ENCODE data around the gene LDLRAD4.

Gene LDLRAD4

DNA sequence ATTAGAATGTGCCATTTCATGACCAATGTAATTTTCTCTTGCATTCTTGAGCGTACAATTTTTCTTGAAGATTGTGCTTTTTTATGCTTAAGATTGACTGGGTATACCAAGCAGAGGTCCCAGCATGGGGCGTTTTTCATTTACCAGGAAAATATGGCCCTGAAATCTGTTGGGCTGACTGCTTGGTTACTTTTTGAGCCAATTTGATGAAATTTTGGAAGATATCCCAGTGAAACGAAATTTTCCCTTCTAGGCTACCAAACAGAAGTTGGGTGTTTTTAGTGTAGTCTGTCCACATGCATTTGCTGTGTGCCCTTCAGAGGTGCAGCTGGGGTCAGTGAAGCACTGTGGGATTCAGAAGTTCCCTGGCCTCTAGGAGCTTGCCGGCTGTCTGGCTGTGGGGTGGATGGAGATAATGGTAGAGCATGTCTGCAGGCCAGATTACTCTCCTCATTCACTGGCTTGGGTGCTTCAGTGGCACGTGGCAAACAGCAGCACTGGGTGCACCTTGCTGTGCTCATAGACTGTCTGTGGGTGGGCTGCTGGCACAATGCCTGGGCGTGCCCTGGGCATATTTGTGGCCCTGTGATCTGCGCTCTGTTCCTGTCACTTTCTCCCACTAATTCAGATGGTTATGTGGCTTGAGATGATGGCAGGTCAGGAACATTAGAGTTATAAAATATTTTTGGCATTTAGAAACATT is 73.3 kb downstream of the LDLRAD4 start:
- Histone ChIP-seq H3K27ac (replicated peaks) (no peak overlapping the region), H3K4me3 (replicated peaks; ENCODE audit: insufficient read depth, low read length) (no peak overlapping the region), H3K27me3 (ENCODE audit: insufficient read depth, poor library complexity, severe bottlenecking) (peaks cover 3% of the 10 kb centered on the region)
- no peak for DNase-seq (ENCODE audit: low read depth in 1 of 2, low spot score in 1 of 2)
- TF ChIP-seq, protein P1, sequence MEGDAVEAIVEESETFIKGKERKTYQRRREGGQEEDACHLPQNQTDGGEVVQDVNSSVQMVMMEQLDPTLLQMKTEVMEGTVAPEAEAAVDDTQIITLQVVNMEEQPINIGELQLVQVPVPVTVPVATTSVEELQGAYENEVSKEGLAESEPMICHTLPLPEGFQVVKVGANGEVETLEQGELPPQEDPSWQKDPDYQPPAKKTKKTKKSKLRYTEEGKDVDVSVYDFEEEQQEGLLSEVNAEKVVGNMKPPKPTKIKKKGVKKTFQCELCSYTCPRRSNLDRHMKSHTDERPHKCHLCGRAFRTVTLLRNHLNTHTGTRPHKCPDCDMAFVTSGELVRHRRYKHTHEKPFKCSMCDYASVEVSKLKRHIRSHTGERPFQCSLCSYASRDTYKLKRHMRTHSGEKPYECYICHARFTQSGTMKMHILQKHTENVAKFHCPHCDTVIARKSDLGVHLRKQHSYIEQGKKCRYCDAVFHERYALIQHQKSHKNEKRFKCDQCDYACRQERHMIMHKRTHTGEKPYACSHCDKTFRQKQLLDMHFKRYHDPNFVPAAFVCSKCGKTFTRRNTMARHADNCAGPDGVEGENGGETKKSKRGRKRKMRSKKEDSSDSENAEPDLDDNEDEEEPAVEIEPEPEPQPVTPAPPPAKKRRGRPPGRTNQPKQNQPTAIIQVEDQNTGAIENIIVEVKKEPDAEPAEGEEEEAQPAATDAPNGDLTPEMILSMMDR (IDR thresholded peaks at IDR 0.05; ENCODE audit: insufficient read depth, low read length): no peak
- TF ChIP-seq SPI1 (IDR thresholded peaks at IDR 0.05; ENCODE audit: borderline replicate concordance, low read depth): no peak
- TF ChIP-seq REST (IDR thresholded peaks at IDR 0.05; ENCODE audit: insufficient replicate concordance, low read depth): no peak

GRCh38 chr18:13292736-13293135 is 74.2 kb downstream of the LDLRAD4 start:
- peaks cover 2% of the 10 kb centered on the region for H3K27me3 ChIP-seq (ENCODE audit: insufficient read depth, poor library complexity, severe bottlenecking)
- TF ChIP-seq REST (IDR thresholded peaks at IDR 0.05; ENCODE audit: insufficient replicate concordance, low read depth) (no peak), GABPA (IDR thresholded peaks at IDR 0.05; ENCODE audit: low read depth) (no peak), SPI1 (IDR thresholded peaks at IDR 0.05; ENCODE audit: borderline replicate concordance, low read depth) (no peak), POLR2AphosphoS5 (IDR thresholded peaks at IDR 0.05; ENCODE audit: low read depth) (no peak)
- TF ChIP-seq, protein P1 (IDR thresholded peaks at IDR 0.05; ENCODE audit: insufficient read depth, low read length): no peak
- H3K27ac ChIP-seq (replicated peaks): no peak overlapping the region
- DNase-seq (ENCODE audit: low read depth in 1 of 2, low spot score in 1 of 2): no peak
- H3K4me3 ChIP-seq (replicated peaks; ENCODE audit: insufficient read depth, low read length): no peak overlapping the region

DNA sequence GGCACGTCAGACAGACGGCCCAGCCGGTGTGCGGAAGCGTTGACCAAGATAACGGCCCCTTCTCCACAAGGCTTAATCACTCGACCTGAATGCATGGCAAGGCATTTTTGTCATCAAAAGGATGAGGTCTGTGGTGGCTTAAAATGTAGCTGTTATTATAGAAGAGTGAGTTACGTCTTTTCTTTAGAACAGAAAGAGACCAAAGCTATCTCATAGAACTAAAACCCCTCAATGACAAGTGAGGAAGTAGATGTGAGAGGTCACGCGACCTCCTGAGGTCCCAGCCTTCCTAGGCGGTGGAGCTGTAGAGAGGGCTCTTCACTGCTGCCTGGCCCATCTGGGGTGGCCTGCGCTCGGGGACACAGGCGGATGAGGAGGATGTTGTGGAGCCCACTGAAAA is 75.7 kb downstream of the LDLRAD4 start:
- Histone ChIP-seq H3K4me3 (replicated peaks; ENCODE audit: insufficient read depth, low read length) (no peak overlapping the region), H3K27me3 (ENCODE audit: insufficient read depth, poor library complexity, severe bottlenecking) (no peaks in the 10 kb centered on the region), H3K27ac (replicated peaks) (no peak overlapping the region)
- TF ChIP-seq, protein P1 (IDR thresholded peaks at IDR 0.05; ENCODE audit: insufficient read depth, low read length): no peak
- no peak for TF ChIP-seq REST (IDR thresholded peaks at IDR 0.05; ENCODE audit: insufficient replicate concordance, low read depth)
- TF ChIP-seq GABPA (IDR thresholded peaks at IDR 0.05; ENCODE audit: low read depth): no peak
- TF ChIP-seq SPI1 (IDR thresholded peaks at IDR 0.05; ENCODE audit: borderline replicate concordance, low read depth): no peak
- no peak for TF ChIP-seq POLR2AphosphoS5 (IDR thresholded peaks at IDR 0.05; ENCODE audit: low read depth)
- DNase-seq (ENCODE audit: low read depth in 1 of 2, low spot score in 1 of 2): no peak

All from HL-60 (cell line).